D341Med (cell line): ENCODE data around the gene C6orf47.

Source experiments
- DNase-seq: peaks from one replicate; pipeline ENCODE4 v3.0.0; 2012; ENCODE audit warnings: low spot score

The C6orf47 gene

DNA sequence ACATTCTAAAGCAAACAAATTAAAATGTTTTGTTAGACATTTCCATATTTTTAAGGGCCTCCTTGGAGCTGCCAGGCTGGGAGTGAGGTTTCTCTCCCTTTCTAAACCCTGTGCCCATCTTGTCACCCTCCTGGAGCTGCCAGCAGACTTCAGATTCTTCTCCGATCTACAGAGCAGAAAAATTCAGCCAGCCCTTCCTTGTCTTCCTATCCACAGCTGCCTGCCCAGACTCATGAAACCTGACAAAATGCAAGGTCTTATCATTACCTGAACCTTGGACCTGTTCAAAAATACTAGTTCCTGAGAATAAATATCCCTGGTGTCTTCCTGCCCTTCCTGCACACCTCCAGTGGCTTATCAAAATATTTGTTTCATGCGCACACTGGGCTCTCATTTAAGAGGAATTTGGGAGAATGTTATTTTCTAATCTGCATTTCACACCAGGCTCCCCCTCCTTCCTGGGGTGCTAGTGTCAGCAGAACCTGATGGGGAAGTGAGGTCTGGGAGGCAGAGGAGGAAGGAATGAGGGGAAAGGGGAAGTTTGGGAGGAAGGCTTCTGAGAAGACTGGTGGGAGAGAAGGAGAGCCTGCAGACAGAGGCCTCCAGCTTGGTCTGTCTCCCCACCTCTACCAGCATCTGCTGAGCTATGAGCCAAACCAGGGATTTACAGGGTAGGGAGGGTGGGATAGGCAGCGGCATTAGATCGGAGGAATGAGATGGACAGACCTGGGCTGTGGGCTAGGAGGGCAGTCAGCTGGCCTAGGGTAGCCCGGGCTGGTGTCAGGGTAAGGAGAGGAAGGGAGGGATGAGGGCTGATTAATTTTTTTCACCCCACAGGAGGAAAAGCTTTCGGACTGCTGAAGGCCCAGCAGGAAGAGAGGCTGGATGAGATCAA is 45.6 kb downstream of the C6orf47 start, which contains the start of gene AIF1:
AIF1 (plus strand) TSS at position 551 of the 895 bp plus-strand sequence; CDS start at position 647, 96 bp downstream.
- DNase-seq, result no peak

GRCh38 chr6:31614075-31614619 is 46.4 kb downstream of the C6orf47 start:
- no peak for DNase-seq

DNA sequence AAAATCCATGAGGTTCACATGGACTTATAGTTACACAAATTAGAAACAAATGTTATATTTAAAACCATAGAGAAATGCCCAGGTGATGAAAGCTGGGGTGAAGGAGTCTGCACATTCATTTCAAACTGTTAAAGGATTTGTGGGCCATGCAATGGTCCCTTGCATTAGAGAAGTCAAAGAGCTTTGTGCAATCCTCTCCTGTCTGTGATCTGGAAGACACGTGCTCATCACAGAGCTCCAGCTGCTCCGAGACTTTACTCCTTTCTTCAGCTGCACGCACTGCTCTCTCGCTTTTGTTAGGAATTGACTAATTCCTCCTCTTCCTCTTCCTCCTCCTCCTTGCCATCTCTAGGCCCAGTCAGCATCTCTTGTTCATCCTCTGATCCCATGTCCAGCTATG is 49.6 kb downstream of the C6orf47 start:
- no peak for DNase-seq

- no peak for DNase-seq
Observed at GRCh38 chr6:31609519-31610406, 50.8 kb downstream of the C6orf47 start.
